Mucosa of descending colon (tissue), 3 donors: Measurements from ENCODE around the gene UPF3B. TPM values are rescaled to one million over a fixed set of nuclear protein-coding genes. Genes with fewer than 3 reads are reported as not detected.
A peak's percentile ranks its signal among the peaks of the same experiment; 100 is the strongest.

ENCODE experiments used
- ATAC-seq: fragments of 200-7000 bp; cut with Tn5 transposase; one replicate; pipeline ENCODE4 v1.9.1; 2020; ENCODE audit warnings: mild to moderate bottlenecking, moderate library complexity
- DNase-seq, 3 donors: peaks; one replicate each; pipeline ENCODE4 v3.0.0-alpha.2; 2020
- H3K36me3 ChIP-seq: fragments of 200-600 bp; one replicate; pipeline ENCODE4 v1.8.0; 2021; ENCODE audit warnings: low read depth, mild to moderate bottlenecking
- H3K4me1 ChIP-seq: fragments of 200-600 bp; one replicate; pipeline ENCODE4 v1.8.0; 2021; ENCODE audit warnings: low read depth, mild to moderate bottlenecking
- H3K4me3 ChIP-seq: fragments of 200-600 bp; one replicate; pipeline ENCODE4 v1.8.0; 2021; ENCODE audit warnings: mild to moderate bottlenecking
- H3K9me3 ChIP-seq: fragments of 200-600 bp; one replicate; pipeline ENCODE4 v1.8.0; 2021; ENCODE audit warnings: mild to moderate bottlenecking
- intact Hi-C, 2 donors: fragments of 100-400 bp; cut with DNase I in 1 of 2; cut with micrococcal nuclease in 1 of 2; formaldehyde crosslinking; loops; one replicate each; pipeline versions ENCODE4 v1.11.0 to v1.11.1; 2022; cut with DNase I, micrococcal nuclease
- total RNA-seq, 3 donors: library from RNA; stranded (reverse); fragmentation: NEBNext Ultra II Directional in 2 of 3; extraction: Animal tissue kit (Norgen Biotek cat#: 25700) in 2 of 3; gene quantifications; one replicate each; pipeline versions ENCODE4 v1.2.1 to v1.2.4, GENCODE V29; 2021 to 2023
- TF ChIP-seq, protein P1 (sequence below): fragments of 200-600 bp; IDR thresholded peaks from one replicate; pipeline ENCODE4 v1.8.0; 2022; ENCODE audit warnings: antibody characterized with exemption, mild to moderate bottlenecking
- donor health status: DM: no; HTN: no; CAD: no; lungs with moderate emphysema.
- donor health status: DM: no; HTN: no; CAD: no.
- donor health status: DM: no; HTN: yes; CAD: no.

UPF3B gene
- total RNA-seq, 3 donors from 2014 or later, result 7.2 to 11.1 (median 8.8) TPM

DNA sequence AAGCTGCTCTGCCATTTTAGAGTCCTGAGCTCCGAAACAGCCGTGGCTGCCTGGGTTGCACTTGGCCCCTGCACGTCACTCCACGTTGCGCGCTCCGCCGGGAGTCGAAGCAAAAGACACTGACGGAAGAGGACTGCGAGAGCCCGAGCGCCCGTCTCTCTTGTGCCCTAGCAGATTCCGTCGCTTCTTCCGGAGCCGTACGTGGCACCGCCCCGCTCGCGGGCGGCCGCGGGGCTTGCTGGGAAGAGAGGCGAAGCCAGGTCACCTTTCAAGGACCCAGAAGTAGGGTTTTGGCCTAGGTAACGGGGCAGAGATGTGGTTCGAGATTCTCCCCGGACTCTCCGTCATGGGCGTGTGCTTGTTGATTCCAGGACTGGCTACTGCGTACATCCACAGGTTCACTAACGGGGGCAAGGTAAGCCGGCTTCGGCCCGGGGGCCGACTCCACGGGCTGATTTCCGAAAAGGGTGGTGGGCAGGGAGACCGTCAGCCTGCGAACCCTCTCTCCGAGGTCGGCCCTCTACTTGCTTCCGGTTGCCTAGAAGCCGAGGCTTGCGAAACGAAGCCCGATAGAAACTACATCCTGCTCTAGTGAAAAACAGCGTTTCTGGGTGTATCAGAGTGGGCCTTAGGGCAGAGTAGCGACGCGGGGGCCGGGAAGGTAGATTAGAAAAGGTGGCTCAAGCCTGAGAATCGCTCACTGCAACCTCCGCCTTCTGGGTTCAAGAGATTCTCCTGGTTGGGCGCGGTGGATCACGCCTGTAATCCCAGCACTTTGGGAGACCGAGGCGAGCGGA is 19.0 kb upstream of the UPF3B start, which contains the start of the genes NDUFA1 and RNF113A:
Gene NDUFA1 (plus strand): TSS at position 234 of the 797 bp plus-strand sequence. CDS start 80 bp downstream, at position 314.
Gene RNF113A (minus strand): TSS at position 135 of the 797 bp plus-strand sequence. CDS start 120 bp downstream, at position 15.
- intact Hi-C loops, result no loop called here
- H3K9me3 ChIP-seq, result no peaks in the 10 kb centered on the region
- H3K4me1 ChIP-seq, result no peaks in the 10 kb centered on the region
- peak; percentile 86 to 94 (median 91) for DNase-seq
- ATAC-seq, result peak; percentile 98
- TF ChIP-seq, protein P1, sequence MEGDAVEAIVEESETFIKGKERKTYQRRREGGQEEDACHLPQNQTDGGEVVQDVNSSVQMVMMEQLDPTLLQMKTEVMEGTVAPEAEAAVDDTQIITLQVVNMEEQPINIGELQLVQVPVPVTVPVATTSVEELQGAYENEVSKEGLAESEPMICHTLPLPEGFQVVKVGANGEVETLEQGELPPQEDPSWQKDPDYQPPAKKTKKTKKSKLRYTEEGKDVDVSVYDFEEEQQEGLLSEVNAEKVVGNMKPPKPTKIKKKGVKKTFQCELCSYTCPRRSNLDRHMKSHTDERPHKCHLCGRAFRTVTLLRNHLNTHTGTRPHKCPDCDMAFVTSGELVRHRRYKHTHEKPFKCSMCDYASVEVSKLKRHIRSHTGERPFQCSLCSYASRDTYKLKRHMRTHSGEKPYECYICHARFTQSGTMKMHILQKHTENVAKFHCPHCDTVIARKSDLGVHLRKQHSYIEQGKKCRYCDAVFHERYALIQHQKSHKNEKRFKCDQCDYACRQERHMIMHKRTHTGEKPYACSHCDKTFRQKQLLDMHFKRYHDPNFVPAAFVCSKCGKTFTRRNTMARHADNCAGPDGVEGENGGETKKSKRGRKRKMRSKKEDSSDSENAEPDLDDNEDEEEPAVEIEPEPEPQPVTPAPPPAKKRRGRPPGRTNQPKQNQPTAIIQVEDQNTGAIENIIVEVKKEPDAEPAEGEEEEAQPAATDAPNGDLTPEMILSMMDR, result no peak
- peak within 1 kb of the TSS; percentile 56 for H3K4me3 ChIP-seq
- H3K36me3 ChIP-seq, result no peaks in the 10 kb centered on the region

DNA sequence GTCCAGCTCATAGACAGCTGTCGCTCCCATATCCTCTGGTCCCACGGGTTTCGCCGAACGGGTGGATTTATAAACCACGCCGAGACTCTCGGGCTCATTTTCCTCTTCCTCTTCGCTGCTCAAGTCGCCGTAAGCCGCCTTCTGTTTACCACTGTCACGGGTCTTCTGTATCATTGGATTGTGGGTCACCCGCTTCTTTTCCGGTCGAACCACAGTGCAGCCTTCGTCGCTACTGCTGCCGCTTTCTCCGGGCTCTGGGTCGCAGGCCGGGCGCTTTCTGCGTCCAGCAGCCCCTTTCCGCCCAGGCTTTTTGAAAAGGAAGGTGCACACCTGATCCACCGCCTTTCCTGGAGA is 18.5 kb upstream of the UPF3B start:
- Histone ChIP-seq H3K4me1 (no peaks in the 10 kb centered on the region), H3K36me3 (no peaks in the 10 kb centered on the region), H3K4me3 (peak overlapping the region; percentile 56), H3K9me3 (no peaks in the 10 kb centered on the region)
- ATAC-seq (peak; percentile 60), DNase-seq (no peak)
- intact Hi-C loops, result no loop called here
- TF ChIP-seq, protein P1, result no peak

DNA sequence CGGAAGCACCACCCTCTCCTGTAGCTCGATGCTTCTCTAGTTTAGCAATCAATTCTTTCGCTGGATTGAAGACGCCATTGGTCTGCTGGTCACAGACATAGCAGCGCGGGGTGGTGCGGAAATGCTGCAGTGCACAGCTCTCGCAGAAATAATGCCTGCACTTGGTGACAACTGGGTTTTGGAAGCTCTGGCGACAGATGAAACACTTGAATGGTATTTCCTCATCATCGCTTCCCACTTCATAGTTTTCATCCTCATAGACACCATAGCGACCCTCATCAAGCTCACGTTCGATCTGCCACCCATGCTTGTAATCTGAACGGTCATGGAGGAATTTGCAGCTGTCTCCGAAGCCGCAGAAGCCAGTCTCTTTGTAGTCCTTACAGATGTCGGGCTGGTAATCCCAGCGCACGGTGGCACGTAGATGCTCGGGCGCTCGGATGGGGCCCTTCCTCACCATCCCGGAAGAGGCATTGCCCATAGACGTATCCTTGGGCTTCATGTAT is 17.9 kb upstream of the UPF3B start:
- intact Hi-C loops, result no loop called here
- no peaks in the 10 kb centered on the region for H3K9me3 ChIP-seq
- no peaks in the 10 kb centered on the region for H3K4me1 ChIP-seq
- H3K36me3 ChIP-seq, result no peaks in the 10 kb centered on the region
- peak in 2 of 3 donors; percentile 35 to 46 for DNase-seq
- TF ChIP-seq, protein P1, result no peak
- peak; percentile 40 for ATAC-seq
- peak overlapping the region; percentile 56 for H3K4me3 ChIP-seq

DNA sequence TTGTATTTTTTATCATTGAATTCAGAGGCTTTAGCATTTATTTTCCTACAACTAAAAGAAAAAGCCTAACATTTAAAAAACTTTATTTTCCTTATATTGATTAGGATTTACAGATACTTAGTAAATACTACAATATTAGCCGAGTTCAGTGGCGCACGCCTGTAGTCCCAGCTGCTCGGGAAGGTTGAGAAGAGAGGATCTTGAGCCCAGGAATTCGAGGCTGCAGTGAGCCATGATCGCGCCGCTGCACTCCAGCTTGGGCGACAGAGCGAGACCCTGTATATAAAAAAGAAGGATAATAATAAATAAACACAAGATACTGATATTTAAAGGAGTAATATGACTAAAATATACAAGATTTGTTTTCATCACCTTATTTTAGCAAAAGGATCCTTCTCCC is 681 bp upstream of the UPF3B start:
- intact Hi-C loops, result no loop called here
- H3K4me1 ChIP-seq, result no peaks in the 10 kb centered on the region
- no peaks in the 10 kb centered on the region for H3K36me3 ChIP-seq
- TF ChIP-seq, protein P1, result no peak
- ATAC-seq (no peak), DNase-seq (peak in 2 of 3 donors; percentile 27 to 39)
- H3K9me3 ChIP-seq, result no peaks in the 10 kb centered on the region
- H3K4me3 ChIP-seq, result no peak overlapping the region

DNA sequence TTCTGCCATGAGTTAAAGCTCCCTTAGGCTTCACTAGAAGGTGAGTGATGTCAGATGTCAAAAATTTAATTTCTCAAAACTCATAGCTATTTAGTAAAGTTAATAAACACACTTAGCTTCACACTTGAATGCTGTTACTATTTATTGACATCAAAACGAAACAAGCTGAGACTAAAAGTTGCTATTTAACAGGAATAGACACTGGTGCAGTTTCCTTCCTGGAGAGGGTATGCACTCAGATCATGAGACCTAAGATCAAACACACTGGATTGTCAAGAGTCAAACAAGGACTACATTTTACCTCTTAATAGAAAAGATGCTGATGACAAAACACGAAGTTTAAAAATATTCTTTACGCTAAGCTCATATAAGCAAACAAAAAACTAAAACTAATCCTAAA is 18.9 kb downstream of the UPF3B start:
- no peak for DNase-seq
- ATAC-seq, result no peak
- TF ChIP-seq, protein P1, result no peak
- intact Hi-C loops, result no loop called here
- H3K4me3 ChIP-seq, result no peak overlapping the region
- no peaks in the 10 kb centered on the region for H3K9me3 ChIP-seq
- H3K4me1 ChIP-seq, result no peaks in the 10 kb centered on the region
- H3K36me3 ChIP-seq, result no peaks in the 10 kb centered on the region
